HG03354 (cell line): Measurements from ENCODE around the gene CDK5R1.
"Not testable (repeated sequence)": the region's sequence is repeated elsewhere in the genome, so short reads cannot be mapped to it uniquely, and the experiment has no call there.

Experiments used
- ATAC-seq: cut with Tn5 transposase; IDR thresholded peaks from one replicate; pipeline ENCODE4 v1.9.1; 2021; ENCODE audit warnings: mild to moderate bottlenecking; ENCODE audit not compliant: unreplicated experiment, poor library complexity, severe bottlenecking

Gene CDK5R1

DNA sequence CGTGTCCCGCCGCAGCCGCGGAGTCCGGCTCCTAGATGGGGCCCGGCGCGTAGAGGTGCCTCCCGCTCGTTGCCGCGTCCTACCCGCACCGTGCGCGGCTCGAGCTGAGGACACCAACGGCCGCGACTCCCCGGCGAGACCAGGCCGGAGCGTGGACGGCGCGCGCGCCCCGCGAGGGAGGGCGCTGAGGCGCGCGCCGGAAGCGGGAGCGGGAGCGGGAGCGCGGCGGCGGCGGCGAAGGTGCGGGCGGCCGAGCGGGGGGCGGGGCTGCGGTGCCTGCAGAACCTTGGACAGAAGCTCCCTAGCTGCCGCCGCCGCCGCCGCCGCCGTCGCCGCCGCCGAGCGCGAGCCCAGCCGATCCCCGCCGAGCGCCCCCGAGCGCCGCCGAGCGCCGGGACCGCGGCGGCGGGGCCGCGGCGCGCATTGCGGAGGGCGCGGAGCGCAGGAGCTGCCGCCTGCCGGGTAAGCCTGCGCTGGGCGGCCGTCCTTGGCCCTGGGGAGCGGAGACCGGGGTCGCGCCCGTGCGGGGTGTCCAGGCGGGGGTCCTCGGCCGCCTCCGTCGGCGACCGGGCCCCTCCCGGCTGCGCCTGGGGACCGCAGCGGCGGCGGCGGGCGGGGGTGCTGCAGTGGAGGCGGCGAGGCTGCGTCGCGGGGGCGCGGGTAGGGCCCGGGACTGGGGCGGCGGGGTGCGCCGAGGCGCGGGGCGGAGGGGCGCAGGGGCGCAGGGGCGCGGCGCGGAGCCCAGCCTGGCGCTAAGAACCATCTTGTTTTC is at the start of gene CDK5R1:
TSS of gene CDK5R1 (plus strand) at position 293 of the 772 bp plus-strand sequence. CDS start 628 bp downstream, outside the sequence.
- ATAC-seq: peak; percentile 65

DNA sequence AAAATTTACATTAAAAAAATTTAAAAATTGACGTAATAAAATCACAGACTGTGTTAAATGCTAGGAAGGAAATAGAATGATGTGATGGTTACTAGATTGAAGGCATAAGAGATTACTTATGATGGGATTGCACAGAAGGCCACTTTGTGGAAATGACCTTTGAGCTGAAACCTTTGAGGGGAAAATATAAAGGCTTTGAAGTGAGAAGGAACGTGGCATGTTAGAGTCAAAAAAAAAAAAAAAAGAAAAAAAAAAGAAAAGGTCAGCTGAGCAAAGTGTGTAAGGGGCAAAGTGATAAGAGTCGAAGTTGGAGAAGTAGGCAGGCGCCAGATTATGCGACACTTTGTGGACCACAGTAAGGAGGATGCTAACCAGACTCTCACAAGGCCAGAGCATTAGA is 46.1 kb upstream of the CDK5R1 start:
- no peak for ATAC-seq

DNA sequence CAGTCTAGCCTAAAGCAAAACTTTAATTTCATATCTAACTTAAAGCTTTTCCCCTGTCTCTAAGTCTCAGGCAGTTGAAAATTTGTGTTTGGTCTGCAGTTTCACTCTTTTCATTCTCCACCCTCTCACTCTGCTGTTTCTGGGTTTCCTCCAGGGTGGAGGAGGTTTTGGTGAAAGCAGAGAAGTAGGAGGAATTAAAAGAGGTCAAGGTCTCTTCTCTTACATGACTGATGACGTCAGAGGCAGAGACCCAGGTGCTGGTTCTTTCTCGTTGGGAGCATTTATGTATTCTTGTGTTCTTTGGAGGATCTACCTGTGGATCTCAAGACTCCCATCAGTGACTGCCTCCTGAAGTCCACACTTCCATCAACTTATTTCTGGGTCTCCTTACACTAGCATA is 44.9 kb upstream of the CDK5R1 start:
- ATAC-seq: no peak

DNA sequence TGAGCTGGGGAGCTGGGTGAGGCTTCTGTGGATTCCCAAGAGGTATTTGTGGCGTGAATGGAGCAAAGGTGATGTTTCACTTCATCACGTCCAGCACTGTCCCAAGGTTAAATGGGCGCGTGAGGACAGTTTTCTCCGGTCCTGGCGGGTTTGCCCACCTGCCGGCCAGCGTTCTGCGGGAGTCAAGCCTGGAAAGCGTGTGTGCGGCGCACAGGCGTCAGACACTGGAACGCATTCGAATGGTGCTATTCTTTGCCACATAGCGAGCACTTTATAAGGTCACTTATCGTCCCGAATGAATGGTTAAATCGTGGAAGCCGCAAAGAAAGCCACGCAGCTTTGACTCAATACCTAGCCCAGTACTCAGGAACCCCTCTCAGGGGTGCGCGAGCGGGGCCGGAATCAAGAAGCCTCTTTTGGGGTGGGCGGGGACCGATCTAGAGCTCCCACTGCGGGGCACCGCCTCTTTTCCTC is 42.9 kb upstream of the CDK5R1 start:
- no peak for ATAC-seq

DNA sequence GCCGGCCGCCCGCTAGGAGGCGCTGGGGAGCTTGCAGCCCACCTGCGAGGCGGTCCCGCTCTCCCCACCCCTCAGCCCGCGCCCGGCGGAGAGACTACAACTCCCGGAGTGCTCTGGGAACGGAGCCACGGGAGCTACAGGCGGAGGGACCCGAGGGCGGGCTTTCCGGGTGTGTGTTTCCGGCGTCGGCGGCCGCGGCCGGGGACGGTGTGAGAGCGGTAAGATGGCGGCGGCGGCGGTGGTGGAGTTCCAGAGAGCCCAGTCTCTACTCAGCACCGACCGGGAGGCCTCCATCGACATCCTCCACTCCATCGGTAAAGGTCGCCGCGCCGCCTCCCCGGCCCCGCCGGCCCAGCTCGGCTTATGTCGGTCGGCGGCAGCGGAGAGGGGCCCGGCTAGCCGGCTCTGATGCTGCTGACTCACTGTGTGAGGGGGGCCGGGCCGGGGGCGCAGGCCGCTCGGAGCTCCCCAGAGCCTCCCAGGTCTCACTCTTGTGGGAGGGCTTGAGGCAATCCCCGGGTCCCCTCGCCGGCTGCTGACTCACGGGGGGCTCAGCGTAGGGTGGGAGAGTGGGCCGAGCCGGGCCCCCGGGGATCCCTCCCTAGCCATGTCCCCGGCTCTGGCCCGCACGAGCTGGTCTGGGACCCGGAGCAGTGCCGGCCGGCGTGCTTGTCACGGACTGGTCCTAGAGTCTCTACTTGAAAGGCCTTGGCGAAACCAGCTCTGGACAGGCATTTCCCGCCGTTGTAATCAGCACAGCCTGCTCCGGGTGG is 42.3 kb upstream of the CDK5R1 start, which contains the start of gene PSMD11:
TSS of gene PSMD11 (plus strand) at position 210 of the 773 bp plus-strand sequence. CDS start at position 224, 14 bp downstream.
- ATAC-seq: peak; percentile 95

DNA sequence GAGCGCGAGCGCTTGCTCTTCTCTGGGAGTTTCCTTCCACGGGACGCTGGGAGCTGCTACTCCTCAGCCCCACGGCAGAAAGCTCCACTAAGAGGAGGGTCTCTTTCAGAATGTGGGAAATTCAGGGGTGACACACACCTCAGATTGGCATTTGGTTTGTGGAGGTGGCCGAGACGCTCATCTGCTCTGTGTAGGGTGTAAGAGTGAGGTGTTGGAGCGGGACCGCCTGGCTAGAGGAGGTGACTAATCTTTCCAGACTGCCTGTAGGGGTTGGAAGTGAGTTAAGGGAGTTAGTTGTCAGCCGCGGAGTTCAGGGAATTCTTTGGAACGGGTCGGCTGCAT is 41.7 kb upstream of the CDK5R1 start:
- peak; percentile 14 for ATAC-seq

DNA sequence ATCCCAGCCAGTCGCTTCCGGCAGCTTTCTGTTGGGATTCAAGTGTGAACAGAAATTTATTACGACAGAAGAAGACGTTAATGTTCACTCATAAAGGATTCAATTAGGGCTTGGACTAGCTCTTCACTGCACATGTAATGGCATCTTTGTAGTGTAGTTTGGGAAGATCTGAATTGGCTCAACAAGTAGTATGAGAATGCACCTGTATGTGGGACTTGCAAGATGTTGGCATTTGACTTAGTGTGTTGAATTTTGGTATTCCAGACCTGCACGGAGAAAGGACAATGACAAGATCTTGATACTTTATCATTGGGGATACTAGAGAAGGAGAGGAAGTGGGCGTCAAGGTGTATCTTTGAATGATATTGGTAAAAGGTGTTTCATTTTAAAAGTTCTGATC is 41.3 kb upstream of the CDK5R1 start:
- no peak for ATAC-seq

DNA sequence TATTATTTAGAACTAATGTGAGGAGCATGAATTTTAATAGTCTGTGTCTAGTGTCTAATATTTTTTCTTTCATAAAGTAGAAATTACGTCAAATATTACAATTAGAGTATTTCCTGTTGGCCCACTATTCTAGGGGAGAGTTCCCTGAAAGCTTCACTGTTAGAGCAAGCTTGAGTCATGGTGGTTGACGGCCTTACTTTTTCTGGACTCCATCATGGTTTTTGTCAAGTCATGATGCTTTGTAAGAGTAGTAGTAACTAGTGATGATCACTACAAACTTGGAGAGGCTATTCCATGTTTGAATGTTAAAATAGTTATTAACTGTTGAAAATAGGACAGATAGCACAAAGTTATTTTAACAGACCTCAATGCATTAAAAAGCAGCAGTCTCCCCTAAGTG is 40.8 kb upstream of the CDK5R1 start:
- no peak for ATAC-seq

DNA sequence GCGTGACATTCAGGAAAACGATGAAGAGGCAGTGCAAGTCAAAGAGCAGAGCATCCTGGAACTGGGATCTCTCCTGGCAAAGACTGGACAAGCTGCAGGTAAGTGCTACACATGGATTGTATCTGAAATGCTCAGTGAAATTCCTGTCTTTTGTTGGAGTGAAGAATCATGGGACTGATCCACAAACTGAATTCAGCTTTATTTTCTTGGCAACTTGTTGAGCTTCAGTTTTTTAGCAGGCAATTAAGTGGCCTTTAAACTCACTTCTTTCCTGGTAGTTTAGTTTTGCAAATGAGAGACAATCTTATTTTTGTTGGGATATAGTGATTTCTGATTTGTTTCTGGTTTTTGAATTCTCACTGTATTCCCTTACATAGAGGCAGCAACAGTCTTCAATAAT is 39.8 kb upstream of the CDK5R1 start:
- no peak for ATAC-seq

DNA sequence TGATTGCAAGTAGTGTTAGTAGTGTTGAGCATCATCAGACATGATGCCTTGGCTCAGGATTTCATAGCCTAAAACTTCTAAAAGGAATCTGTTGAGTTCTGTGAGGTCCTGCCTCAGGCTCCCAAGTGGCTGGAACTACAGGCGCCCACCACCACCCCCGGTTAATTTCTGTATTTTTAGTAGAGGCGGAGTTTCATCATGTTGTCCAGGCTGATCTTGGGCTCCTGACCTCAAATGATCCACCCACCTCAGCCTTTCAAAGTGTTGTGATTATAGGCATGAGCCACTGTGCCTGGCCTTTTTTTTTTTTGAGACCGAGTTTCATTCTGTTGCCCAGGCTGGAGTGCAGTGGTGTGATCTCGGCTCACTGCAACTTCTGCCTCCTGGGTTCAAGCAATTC is 36.8 kb upstream of the CDK5R1 start:
- no peak for ATAC-seq

DNA sequence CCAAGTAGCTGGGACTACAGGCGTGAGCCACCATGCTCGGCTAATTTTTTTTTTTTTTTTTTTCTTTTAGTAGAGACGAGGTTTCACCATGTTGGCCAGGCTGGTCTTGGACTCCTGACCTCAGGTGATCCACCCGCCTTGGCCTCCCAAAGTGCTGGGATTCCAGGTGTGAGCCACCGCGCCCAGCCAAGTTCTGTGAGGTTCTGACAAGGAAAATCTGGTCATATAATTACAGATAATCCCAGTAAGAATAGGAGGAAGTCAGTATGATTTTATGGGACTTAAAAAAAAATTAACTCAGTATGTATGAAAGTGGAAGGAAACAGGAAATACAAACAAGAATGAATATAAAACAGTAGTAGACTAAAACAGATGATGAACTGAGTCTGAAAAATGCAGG is 36.4 kb upstream of the CDK5R1 start:
- not testable (repeated sequence) for ATAC-seq

DNA sequence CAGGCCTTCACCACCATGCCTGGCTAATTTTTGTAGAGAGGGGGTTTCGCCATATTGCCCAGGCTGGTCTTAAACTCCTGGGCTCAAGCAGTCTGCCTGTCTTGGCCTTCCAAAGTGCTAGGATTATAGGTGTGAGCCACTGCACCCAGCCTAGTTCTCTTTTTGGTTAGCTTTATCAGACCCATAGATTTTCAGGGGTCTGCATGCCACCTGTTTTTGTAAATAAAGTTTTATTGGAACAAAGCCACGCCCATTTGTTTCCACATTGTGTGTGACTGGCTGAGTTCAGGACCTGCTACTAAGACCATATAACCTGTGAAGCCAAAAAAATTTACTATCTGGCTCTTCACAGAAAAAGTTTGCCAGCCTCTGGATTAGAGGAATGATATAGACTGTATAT is 34.9 kb upstream of the CDK5R1 start:
- no peak for ATAC-seq

DNA sequence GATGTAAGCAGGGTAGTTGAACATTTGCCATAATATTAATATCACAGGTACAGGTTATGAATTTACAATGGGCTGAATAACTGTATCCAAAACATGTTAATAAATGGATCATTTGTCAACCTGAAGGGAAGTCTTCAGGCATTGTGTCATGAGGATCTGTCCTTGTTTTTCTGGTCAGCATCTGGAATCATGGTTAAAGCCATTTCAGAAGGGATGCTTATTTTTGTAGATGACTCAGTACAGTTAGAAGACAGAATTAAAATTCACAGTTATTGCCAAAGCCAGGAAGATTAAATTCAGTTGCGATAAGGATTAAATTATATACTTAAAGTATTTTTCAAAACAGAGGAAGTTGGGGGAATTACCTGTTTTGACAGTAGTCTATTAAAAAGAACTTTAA is 34.5 kb upstream of the CDK5R1 start:
- no peak for ATAC-seq

DNA sequence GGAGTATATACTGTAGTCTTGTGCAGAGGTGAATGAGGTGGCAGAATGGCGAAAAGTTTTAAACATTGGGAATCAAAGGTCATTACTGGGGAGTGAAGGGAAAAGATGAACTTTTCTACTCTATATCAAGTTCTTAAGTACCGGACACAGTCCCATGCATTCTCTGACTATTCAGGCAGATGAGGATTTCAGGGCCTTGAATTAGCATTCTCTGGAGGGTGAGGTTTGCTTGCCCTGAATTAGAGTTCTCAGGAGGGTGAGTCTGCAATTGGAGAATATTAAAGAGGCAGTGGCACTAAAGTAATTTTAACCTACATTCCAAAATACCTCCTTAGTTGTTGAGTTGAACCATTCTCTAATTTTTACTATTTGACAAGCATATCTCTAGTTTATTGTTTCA is 33.4 kb upstream of the CDK5R1 start:
- ATAC-seq: no peak

DNA sequence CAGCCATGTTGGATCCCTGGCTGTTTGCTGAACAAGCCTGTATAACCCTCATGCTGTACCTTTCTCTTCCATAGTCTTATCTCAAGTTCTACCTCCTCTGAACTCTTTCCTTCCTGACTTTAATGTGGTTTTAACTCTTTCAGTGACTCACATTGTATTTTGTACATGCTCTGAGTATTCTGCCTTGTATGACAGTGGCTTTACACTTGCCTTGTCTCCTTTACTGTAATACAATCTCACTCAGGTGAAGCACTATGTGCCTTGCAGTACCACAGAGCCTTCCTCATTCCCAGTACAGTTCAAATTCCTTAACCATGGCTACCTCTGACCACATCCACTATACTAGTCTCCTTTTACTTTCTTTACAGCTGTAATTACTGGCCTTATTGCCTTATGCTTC is 28.4 kb upstream of the CDK5R1 start:
- no peak for ATAC-seq

DNA sequence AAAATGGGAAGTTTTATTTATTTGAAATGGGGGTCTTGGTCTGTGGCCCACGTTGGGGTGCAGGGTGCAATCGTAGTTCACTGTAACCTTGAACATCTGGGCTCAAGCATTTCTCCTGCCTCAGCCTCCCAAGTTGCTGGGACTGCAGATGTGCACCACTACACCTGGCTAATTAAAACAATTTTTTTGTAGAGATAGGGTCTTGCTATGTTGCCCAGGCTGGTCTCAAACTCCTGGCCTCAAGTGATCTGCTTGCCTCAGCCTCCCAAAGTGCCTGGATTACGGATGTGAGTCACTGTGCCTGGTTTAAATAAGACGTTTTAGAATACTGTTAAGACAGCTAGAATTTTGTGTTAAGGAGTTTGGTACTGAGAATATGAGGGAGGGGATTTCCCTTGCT is 26.7 kb upstream of the CDK5R1 start:
- ATAC-seq: no peak

DNA sequence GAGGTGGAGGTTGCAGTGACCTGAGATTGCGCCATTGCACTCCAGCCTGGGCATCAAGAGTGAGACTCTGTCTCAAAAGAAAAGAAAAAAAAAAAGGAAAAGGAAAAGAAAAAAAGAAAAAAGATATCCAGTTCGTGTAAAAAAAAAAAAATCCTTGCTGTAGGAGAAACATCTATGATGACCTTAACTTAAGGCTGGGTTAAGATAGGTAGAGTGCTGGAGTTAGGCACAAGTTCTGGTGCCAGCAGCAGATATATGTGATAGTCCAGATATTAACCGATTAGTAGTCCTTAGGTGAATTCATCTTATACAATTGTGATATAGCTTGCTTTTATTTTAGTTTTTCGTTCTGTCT is 25.3 kb upstream of the CDK5R1 start:
- ATAC-seq: no peak

DNA sequence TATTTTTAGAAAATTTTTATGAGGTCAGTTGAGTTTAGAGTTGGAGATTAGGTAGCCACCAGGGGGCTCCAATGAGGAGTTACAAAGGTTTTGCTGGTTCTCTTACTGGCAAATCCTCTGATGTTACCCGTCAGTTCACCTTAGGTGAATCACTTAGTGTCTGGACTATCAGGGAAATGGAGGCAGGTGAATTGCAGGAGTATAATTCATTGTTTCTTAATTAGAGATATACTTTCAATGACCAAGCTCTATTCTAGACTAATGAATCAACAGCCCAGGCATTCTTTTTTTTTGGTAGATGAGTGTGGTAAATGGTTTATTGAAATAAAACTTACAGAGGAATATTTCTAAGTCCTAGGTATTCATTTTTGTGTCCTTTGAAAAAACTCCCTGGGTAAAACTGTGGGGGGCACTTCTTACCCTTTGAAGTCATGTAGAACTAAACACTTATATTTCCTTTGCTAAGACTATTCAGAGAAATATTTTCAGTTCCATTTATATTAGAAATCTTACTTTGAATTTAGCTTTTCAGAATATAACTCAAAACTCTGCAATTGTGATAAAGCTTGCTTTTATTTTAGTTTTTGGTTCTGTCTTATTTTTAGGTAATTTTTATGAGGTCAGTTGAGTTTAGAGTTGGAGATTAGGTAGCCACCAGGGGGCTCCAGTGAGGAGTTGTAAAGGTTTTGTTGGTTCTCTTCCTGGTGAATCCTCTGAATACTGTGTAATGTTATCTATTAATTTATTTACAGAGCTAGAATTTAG is 24.8 kb upstream of the CDK5R1 start:
- no peak for ATAC-seq

DNA sequence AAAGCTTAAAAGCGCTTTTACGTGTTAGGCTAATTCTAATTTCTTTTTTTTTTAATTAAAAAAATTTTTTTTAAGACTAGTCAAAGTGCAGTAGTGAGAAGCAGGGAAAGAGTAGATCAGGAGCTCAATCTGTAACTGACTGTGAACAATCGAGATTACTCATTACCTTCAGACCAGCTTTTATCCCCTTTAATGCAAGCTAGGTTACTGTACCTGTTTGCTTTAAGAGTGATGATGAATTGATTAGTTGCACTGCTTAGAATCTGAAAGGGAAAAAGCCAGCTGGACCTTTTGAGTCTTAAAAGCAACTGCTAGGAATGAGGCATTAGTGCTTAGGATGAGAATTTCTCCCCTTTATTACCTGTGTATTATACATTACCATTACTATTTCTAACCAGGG is 23.5 kb upstream of the CDK5R1 start:
- no peak for ATAC-seq

DNA sequence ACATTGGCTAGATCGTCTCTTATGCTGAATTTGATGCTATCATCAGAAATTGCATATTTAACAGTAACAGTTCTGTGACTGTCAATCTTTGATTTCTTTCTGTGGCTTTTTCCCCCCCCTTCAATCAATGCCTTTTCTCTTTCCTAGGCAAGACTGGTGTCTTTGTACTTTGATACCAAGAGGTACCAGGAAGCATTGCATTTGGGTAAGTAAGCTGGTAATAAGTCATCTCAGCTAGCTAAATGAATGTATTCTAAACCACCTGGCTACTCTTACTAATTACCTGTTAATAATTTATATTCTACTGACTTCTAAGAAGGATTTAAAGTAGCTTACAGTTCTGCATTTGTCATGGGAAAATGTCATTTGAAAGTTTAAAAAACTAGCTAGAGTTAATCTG is 22.4 kb upstream of the CDK5R1 start:
- ATAC-seq: no peak

DNA sequence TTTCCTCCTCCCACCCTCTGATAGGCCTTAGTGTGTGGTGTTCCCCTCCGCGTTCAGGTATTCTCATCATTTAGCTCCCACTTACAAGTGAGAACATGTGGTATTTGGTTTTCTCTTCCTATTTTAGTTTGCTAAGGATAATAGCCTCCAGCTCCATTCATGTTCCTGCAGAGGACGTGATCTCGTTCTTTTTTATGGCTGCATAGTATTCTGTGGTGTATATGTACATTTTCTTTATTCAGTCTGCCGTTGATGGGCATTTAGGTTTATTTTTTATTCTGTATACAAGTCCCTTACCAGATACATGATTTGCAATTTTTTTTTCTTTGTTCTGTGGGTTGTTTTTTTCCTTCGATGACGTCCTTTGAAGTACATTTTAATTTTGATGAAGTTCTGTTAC is 18.8 kb upstream of the CDK5R1 start:
- no peak for ATAC-seq
